GM21825 (cell line): ENCODE data around the gene INTS3.
"Not testable (repeated sequence)": the region's sequence is repeated elsewhere in the genome, so short reads cannot be mapped to it uniquely, and the experiment has no call there.

Experiments used
- ATAC-seq: cut with Tn5 transposase; IDR thresholded peaks from one replicate; pipeline ENCODE4 v1.9.1; 2021; ENCODE audit warnings: mild to moderate bottlenecking, moderate library complexity; ENCODE audit not compliant: unreplicated experiment

The INTS3 gene

GRCh38 chr1:153775458-153776327, 47.8 kb downstream of the INTS3 start:
- no peak for ATAC-seq

- no peak for ATAC-seq
These were observed 48.5 kb downstream of the INTS3 start for GRCh38 chr1:153776352-153776751.

GRCh38 chr1:153776845-153777370, 49.1 kb downstream of the INTS3 start:
- no peak for ATAC-seq

GRCh38 chr1:153777648-153778047, 49.8 kb downstream of the INTS3 start:
- no peak for ATAC-seq

GRCh38 chr1:153778051-153778823, 50.4 kb downstream of the INTS3 start:
- no peak for ATAC-seq

- no peak for ATAC-seq
These were observed 51.1 kb downstream of the INTS3 start for GRCh38 chr1:153778824-153779519.

DNA sequence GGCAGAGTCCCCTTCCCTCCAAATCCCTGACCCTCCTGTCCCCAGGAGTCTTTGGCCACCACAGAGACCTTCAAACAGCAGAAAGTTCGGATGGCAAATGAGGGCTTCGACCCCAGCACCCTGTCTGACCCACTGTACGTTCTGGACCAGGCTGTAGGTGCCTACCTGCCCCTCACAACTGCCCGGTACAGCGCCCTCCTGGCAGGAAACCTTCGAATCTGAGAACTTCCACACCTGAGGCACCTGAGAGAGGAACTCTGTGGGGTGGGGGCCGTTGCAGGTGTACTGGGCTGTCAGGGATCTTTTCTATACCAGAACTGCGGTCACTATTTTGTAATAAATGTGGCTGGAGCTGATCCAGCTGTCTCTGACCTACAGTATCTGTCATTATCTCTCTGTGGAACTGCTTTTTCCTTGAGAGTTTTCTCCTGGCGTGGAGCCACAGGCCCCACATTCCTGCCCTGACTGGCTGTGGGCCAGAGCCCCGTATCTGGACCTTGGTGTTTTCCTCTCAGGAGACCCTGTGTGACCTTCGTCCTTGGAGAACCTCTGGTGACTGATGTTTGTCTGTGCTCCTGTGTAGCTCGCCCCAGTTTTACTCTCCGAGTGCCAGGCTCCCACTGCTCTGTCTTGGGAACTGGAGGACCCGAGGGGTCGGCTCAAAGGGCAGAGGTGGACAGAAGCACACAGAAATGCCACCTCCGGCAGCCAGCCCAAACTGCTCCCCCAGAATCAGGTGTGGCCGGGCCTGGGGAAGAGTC, 52.1 kb downstream of the INTS3 start:
- no peak for ATAC-seq

- ATAC-seq = no peak
These were observed 52.7 kb downstream of the INTS3 start for GRCh38 chr1:153780551-153780950.

DNA sequence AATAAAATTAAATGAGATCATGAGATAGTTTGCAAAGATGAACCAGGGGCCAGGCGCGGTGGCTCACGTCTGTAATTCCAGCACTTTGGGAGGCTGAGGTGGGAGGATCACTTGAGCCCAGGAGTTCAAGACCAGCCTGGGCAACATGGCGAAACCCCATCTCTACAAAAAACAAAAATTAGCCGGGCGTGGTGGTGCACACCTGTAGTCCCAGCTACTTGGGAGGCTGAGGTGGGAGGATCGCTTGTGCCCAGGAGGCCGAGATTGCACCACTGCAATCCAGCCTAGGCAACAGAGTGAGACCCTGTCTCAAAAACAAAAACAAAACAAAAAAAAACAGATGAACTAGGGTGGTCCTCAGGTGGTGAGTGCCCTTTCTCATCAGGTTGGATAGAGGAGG, 54.8 kb downstream of the INTS3 start:
- ATAC-seq = not testable (repeated sequence)

DNA sequence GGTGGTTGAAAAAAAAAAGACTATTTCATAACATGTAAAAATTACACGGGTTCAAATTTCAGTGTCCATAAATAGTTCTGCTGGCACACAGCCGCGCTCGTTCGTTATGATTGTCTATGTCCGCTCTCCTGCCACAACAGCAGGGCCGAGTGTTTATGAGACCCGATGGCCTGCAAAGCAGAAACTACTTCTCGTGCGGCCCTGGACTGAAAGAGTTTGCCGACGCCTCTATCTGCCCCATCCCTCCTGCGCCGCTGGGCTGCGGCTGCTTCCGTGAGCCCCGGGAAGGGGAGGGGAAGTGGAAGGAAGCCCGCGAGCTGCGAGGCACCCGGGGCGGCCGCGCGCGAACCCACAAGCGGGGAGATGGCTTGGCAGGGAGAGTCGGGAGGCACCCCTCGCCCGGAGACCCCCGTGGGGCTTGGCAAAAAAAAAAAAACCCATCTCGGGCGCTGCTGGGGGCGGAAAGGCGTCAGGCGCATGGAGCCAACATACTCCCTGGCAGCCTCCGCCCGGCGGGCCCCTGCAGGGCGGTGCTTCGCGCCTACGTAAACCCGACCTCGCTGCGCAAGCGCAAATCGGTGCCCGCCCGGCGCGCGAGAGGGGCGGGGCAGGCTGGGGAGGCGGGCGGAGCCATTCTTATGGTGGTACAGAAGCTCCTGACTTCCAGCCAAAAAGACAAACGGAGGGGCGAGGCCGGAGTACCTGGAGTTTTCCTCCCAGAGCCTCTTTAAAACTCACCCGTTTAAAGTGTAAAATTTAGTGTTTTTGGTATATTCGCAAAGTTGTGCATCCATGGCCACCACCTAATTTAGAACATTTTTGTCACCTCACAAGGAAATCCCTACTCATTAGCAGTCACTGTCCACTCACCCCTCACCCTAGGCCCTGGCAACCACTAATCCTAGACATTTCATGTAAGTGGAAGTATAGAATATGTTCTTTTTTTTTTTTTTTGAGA, 55.7 kb downstream of the INTS3 start:
- peak; percentile 86 for ATAC-seq

DNA sequence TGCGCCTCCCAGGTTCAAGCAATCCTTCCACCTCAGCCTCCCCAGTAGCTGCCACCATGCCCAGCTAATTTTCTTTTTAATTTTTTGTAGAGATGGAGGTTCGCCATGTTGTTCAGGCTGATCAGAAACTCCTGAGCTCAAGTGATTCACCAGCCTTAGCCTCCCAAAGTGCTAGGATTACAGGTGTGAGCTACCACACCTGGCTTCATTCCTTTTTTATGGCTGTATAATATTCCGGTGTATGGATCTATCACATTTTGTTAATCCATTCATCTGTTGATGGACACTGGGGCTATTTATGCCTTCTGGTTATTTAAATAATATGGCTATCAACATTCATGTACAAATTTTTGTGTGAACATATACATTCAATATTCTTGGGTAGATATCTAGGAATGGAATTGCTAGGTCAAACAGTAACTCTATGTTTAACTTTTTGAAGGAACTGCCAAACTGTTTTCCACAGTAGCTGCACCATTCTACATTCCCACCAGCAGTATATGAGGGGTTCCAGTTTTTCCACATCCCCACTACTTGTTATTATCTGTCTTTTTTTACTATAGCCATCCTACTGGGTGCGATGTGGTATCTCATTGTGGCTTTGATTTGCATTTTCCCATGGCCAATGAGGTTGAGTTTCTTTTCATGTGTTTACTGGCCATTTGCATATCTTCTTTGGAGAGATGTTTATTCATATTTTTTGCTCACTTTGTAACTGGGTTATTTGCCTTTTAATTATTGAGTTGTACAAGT, 58.4 kb downstream of the INTS3 start:
- no peak for ATAC-seq

GRCh38 chr1:153789478-153790034, 61.7 kb downstream of the INTS3 start:
- ATAC-seq = no peak

DNA sequence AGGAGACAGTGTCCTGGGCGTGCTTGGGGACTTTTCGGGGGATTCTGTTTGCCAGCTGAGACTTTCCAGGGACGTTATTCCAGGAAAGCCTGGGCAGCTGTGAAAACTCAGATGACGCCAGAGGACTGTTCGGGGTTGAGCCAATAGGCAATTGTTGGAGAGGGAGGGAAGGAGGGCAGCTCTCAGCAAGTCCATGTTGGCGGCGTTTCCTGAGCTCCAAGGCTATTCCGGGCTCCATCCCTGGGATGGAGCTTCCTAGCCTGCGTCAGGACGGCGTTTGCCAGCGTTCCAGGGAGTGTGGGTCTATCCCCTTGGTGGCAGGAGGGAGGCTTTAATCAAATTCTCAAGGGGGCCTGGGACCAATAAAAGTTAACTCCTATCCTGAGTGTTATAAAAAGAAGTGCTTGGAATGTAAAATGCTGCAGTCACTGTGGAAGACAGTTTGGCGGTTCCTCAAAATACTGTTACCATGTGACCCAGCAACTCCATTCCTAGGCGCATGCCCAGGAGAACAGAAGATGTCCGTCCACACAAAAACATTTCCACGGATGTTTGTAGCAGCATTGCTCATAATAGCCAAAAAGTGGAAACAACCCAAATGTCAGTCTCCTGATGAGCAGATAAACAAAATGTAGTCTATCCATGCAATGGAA, 62.6 kb downstream of the INTS3 start:
- ATAC-seq = peak; percentile 2

GRCh38 chr1:153790966-153791647, 63.3 kb downstream of the INTS3 start:
- ATAC-seq = peak; percentile 82

GRCh38 chr1:153791648-153792253, 63.9 kb downstream of the INTS3 start:
- ATAC-seq = peak; percentile 8

- ATAC-seq = no peak
These were observed 64.8 kb downstream of the INTS3 start for GRCh38 chr1:153792631-153793041.
